ENCODE results near the gene C17orf67.

- no peak for TF ChIP-seq CTCF (IDR thresholded peaks at IDR 0.05)
- no peak for TF ChIP-seq POLR2A (IDR thresholded peaks at IDR 0.05)
- TF ChIP-seq EP300 (IDR thresholded peaks at IDR 0.05): no peak
Measured at GRCh38 chr17:56795221-56795865, 38.4 kb downstream of the C17orf67 start.
